HG03565 (cell line): ENCODE measurements around the gene PLOD1.

Experiments
- ATAC-seq: cut with Tn5 transposase; IDR thresholded peaks from one replicate; pipeline ENCODE4 v1.9.1; 2021; ENCODE audit warnings: mild to moderate bottlenecking, moderate library complexity; ENCODE audit not compliant: unreplicated experiment

The PLOD1 gene

DNA sequence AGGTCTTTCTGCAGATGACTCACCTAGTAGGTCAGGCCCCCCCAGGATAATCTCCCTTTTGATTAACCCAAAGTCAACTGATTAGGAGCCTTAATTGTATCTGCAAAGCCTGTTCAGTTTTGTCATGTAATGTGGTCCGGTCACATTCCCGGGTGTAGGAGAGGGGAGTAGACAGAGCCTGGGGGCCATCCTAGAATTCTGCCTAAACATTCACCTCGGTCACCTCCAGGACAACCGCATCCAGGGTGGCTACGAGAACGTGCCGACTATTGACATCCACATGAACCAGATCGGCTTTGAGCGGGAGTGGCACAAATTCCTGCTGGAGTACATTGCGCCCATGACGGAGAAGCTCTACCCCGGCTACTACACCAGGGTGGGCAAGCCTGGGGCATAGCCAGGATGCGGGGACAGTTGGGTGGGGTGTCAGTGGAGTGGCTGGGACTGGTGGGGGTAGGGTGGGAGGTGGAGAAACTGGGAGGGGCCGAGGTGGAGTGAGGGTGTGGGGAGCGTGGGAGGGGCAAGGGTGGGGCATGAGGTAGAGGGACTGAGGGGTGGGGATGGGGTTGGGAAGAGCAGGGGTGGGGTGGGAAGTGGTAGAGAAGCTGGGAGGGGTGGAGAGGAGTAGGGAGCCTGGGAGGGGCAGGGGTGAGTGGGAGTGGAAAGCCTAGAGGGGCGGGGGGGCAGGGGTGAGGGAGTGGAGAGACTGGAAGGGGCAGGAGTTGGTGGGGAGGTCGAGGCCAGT is 36.1 kb downstream of the PLOD1 start:
- no peak for ATAC-seq

DNA sequence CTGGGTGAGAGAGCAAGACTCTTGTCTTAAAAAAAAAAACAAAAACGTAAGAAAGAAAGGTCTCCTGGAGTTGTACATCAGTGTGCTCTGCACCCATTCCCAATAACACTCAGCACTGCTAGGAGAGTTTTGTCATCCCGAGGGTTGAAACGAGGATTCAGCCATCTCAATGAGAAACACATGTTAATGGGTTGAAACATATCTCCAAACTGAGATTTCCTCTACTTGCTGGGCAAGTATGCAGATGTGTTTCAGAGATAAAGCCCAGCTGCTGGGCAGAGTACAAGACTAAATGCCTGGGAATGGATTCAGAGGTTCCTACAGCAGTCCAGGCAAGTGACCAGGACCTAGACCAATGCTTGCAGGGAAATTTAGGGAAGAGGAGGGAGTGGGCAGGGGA is 43.1 kb downstream of the PLOD1 start:
- no peak for ATAC-seq

DNA sequence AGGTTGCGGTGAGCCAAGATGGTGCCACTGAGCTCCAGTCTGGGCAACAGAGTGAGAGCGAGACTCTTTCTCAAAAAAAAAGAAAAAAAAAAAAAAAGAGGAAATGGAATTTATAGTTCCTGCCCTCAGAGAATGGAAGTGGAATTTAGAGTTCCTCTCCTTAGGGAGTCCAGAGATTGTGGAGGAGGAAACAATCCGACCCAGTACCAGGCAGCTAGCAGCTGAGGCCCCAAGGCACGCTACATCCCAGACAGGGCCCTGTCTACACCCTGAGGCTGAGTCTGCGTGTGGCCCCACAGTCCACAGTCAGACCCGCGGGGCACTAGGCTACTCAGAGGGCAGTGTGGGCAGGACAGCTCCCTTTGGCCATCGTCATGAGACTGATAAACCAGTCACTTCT is 43.8 kb downstream of the PLOD1 start:
- no peak for ATAC-seq

DNA sequence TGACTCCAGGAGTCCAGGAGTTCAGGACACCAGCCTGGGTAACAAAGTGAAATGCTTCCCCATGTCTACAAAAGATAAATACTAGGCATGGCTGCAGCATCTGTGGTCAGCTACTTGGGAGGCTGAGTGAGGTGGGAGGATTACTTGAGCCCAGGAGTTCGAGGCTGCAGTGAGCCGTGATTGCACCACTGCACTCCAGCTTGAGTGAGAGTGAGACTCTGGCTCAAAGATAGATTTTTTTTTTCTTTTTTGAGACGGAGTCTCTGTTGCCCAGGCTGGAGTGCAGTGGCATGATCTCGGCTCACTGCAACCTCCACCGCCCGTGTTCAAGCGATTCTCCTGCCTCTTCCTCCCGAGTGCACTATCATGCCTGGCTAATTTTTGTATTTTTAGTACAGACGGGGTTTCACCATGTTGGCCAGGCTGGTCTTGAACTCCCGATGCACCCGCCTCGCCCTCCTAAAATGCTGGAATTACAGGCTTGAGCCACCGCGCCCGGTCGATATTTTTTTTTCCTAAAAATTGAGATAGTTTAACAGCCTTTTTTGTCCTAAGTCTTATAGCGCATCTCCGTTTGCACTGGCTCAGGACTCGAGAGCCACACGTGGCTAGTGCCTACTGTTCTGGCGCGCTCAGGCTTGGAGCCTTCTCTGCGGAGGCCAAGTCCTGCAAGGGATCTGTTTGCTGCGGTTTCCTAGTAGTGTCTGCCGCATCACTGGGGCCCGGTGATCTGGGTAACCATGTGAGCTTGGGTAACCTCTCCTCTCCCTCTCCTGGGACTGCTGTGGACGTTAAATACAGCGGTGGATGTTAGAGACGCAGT is 44.7 kb downstream of the PLOD1 start:
- no peak for ATAC-seq

DNA sequence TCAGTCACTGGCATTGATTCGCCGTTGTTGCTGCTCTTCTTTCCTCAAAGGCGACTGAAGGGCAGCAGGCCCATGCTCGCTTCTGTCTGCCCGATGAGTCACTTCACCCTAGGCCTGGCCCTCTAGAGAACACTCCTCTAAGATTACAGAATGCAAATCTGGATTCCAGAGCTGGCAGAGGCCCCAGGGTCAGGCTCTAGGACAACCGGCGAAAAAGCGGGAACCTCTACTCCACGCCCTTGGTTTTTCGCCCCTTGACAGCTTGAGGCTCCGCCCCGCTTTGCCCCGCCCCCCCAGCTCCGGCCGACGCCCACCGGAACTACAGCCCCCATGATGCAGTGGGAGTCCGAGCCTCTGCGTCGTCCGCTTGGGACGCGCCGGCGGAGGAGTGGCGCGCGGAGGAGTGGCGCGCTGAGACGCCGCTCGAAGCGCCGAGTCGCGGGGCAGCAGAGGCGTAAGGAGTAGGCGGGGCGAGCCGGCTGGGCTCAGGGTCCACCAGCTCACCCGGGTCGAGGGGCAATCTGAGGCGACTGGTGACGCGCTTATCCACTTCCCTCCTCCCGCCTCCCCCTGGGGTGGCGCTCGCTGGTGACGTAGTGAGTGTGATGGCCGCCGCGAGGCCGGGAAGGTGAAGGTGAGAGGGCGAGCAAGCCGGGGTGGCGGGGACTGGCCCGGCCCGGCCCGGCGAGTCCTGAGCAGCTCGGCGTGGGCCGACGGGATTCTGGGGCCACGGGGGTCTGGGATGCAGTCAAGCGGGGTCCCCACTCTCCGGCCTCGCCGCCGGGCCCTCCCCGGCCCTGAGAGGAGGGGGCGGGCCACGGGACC is 45.5 kb downstream of the PLOD1 start, which contains the start of gene MFN2:
Gene MFN2 (plus strand): TSS at position 594 of the 825 bp plus-strand sequence. CDS start 8,725 bp downstream, outside the sequence.
- ATAC-seq = peak; percentile 88

DNA sequence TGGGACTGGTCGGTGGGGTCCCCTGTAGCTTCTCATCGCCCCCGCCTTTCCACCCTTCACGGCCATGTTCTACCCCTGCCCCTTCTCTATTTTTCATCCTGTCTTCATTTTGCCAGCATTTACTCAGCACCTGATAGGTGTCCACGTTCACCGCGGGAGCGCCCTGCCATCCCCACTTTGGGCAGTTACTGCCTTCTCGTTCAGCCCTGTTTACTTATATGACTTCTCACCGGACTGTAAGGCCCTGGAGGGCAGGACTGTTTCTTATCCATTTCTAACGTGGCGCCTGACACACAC is 46.1 kb downstream of the PLOD1 start:
- no peak for ATAC-seq

DNA sequence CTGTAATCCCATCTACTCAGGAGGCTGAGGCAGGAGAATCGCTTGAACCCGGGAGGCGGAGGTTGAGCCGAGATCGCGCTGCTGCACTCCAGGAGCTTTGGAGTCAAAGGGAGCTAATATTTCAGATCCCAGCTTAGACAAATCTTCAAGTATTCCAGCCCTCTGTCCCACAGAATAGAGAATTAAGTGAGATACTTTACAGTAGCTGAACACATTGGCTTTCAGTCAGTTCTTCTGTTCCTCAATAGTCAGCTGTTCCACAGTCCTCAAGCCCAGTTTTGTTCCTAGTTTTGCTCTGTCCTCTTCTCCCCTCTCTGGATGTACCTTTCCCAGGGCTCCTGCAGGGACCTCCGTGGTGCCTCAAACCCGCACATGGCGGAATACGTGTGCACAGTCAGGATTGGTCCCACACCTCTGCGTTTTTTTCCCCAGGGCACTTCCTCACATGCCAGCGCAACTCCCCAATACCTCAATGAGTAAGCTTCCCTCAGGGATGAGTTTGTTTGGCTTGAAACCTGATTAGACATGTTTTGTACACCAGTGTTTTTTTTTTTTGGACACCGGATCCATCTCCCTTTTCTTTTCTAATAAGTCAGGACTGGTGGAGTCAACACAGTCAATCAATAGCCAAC is 47.0 kb downstream of the PLOD1 start:
- ATAC-seq = no peak

DNA sequence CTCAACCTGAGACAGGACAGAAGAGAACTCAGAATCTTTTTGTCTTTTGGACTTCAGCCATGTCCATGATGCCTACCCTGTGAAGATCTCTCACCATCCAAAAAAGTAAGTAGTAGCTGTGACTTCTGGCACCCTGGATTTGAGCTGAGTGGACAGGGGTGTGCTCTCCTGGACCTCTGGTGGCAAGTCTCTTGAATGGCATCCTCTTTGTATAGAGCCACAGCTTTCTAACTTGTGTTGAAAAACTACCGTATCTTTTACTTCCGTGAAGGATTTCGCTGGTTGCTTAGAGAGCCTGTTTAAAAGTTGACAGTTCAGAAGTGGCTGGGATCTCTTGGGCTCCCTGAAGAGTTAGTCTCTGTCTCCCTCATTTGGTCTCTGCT is 47.5 kb downstream of the PLOD1 start:
- ATAC-seq = no peak

DNA sequence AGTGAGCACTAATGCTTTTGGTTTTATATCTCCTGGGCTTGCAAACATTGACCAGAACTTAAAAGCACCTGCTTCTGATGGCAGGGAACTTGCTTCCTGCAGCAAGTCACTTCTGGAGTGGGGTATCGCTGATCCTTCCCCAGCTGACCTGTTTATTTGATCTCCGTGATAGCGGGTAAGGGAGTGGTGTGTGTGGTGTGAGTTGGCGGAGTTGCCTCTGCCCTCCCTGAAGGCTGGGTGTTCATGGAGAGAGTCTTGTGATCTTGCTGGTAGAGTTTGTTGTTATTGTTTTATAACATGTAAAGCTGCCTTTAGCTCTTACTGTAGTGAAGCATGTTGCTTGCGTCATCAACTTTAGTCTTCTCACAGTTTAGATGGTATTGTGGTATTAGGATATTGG is 49.6 kb downstream of the PLOD1 start:
- no peak for ATAC-seq

DNA sequence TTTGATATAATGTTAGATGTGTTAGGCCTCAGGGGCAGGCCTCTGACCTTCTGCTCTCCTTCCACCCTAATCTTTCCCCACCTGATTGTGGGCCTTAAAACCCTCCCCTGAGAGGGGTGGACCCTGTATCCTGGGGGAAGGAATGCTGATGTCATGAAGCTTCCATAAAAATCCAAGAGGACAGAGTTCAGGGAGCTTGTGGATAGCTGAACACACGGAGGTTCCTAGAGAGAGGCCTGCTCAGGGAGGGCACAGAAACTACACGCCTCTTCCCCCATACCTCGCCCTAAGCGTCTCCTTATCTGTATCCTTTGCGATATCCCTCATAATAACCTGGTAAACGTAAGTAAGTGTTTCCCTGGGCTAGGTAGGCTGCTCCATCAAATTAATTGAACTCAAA is 50.1 kb downstream of the PLOD1 start:
- ATAC-seq = no peak

DNA sequence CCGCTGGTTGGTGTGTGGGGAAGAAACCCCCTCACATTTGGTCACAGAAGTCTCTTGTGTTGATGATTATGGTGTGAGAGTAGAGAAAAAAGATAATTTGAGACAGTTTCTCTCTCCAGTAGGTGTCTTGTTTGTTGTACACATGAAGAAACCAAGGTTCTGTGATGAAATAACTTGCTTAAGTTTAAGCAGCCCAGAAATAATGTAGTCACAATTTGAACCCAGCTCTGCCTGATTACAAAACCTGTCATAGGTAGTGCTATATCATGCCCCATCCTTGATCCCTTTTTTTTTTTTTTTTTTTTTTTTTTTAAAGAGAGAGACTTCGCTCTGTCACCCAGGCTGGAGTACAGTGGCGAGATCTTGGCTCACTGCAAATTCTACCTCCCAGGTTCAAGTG is 50.7 kb downstream of the PLOD1 start:
- ATAC-seq = no peak

DNA sequence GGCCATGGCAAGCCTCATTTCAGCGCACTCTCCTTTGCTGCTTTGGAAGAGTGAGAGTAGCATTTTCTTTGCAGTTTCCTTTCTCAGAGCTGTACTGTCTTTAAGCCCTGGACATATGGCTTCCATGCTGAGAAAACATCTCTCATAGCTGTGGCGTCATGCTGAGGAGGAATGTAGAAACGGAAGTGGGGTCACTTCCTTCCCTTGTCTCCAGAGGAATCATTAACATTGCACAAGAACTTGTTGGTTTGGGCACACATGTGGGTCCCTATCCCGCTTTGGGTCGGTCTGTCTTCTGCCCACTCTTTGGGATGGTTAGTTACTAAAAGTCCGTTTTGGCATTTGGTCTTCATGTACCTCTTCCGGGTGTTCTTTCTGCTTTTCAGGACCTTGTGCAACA is 51.3 kb downstream of the PLOD1 start:
- ATAC-seq = no peak

DNA sequence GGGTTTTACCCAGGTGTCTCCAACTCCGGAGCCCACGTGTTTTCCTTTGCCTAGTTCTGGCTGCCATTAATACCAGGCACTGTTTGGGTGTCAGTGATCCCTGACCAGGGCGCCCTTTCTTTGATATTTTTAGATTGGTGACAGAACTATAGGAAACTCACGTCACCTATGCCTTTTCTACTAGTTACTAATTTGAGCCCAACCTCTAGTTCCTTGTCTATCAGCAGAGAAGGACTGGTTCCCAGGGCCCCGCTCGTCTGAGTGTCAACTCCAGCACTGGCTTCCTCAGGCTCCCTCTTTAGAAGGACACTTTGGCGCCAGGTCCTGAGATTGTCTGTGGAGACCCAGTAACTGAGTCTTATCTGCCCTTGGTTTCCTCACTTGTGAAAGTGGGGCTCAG is 55.2 kb downstream of the PLOD1 start:
- ATAC-seq = no peak

DNA sequence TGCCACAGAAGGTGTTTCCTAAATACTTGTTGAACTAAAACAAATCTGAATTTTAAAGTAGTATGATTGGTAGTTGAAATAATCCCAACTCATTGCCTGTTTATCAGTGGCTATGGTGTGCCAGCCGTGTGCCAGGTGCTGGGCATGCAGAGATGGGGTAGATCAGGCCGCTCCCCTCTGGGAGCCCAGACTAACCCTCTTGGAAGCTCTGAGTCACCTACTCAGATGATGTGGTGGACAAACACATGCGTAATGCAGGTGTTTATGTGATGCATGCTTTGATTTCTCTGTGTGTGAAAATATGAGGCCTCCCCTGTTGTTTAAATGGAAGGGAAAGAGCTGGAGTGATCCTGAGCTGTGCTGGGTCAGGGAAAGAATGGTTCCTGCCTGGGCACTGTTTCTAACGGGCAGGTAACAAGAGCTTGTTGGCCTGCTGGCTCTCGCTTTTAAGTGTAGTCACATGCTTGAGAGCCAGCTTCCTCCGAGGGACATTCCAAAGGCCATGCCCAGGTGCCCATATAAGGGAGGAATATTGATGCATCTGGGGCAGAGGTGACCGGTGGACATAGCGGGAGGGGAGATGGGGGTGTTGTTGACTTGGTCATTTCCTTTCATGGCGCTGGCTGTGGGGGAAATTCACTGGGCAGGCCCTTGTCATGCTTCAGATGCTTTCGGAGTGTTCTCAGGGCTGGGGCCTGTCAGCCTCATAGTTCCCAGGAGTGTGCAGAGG is 56.0 kb downstream of the PLOD1 start:
- ATAC-seq = no peak

DNA sequence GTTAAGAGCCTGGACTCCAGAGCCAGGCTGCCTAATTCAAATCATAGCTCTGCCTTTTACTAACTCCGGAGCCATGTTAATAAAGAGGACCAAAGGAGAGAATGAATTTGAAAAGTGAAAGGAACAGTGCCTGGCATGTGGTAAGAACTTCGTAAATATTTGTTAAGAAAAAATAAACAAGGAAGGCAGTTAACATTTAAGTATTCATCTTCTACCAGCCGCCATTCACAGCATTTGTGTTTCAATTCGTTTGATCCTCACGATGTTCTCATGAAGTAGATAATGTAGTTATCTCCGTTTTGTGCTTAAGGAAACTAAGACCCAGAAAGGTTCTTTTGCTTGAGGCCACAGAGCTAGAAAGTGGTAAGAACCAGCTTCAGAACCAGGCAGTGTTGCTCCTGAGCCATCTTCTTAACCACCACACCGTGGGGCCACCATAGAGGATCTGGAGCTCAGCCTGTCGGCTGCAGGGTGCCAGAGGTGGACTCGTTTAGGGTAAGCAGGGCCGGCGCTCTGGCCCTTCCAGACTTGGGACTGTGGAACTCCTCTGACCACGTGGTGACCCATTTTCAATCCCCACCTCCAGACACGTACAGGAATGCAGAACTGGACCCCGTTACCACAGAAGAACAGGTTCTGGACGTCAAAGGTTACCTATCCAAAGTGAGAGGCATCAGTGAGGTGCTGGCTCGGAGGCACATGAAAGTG is 57.6 kb downstream of the PLOD1 start:
- no peak for ATAC-seq

DNA sequence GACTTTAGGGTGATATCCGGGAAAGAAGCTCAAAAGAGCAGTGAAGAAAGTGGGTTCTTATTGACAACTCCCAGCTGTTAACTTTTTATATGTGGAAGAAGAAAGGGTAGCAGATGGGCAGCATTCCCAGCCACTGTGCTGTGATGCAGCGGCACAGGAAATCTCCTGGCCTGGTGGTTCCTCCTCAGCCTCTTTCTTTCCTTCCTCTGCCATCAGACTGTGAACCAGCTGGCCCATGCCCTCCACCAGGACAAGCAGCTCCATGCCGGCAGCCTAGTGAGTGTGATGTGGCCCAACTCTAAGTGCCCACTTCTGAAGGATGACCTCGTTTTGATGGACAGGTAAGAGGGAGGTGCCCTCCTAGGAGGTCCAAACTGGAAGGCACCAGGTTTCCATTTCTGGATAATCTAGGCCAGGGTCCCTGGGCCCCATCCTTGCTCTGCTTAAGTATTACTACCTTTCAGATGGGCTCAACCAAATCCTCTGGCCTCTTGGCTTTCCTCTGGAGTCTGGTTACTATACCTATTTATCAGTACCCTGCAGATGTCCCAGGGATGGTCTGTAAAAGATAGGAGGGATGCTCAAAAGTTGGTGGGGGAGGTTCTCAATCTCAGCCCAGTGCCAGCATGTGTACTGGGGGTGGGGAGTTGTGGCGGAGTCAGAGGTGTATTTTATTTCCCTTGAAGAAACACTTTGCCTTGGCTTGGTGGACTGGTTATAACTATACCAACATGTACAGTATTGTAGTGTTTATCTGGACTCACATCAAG is 62.7 kb downstream of the PLOD1 start:
- ATAC-seq = no peak

DNA sequence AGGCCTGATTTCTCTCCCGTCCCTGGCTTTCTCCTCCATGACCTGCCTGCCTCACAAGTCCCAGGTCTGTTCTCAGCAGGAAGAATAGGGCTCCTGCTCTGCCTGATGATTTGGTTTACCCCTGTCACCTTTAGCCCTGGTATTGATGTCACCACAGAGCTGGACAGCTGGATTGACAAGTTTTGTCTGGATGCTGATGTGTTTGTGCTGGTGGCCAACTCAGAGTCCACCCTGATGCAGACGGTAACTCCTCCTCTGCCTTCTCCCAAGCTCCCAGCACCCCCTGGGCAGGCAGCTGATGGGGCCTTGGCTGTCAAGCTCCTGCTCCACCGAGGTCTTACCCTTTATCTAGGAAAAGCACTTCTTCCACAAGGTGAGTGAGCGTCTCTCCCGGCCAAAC is 64.1 kb downstream of the PLOD1 start:
- ATAC-seq = no peak

DNA sequence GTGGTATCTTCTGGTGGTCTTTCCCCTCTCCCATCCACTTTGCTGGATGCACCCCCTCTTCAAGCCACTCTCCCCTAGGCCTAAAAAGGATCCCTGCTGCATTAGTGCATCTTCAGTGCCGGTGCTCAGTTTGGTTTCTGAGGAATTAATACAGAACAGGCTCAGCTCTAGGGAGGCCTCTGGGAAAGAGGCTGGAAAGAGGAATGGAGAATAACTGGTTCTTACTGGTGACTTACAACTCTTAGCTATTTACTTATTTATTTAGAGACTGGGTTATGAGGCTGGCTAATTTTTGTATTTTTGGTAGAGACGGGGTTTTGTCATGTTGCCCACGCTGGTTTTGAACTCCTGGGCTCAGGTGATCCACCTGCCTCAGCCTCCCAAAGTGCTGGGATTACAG is 64.7 kb downstream of the PLOD1 start:
- ATAC-seq = no peak

DNA sequence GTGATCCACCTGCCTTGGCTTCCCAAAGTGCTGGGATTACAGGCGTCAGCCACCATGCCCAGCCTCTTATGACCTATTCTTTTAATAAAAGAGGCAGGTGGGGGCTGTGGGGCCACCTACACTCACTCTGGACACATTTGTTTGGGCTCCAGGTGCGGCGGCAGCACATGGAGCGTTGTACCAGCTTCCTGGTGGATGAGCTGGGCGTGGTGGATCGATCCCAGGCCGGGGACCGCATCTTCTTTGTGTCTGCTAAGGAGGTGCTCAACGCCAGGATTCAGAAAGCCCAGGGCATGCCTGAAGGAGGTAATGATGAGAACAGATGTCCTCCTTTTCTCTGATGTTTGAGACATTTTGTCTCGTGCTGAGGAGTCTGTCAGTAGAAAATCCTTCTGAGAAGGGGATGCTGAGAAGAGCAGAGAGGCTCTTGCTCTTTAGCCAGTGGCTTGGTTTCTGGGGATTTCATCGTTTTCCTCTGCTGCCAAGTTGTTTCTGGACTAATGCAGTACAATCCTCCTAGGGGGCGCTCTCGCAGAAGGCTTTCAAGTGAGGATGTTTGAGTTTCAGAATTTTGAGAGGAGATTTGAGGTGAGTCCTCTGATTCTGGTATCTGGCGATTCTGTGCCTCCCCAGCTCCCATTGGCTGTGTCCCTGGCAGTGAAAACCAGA is 66.9 kb downstream of the PLOD1 start:
- no peak for ATAC-seq
